Esophagus (tissue), 2 donors: Measurements from ENCODE around the gene TMEM248. TPM values are rescaled to one million over a fixed set of nuclear protein-coding genes. Genes with fewer than 3 reads are reported as not detected.
A peak's percentile ranks its signal among the peaks of the same experiment; 100 is the strongest.
"Not testable (repeated sequence)": the region's sequence is repeated elsewhere in the genome, so short reads cannot be mapped to it uniquely, and the experiment has no call there.

Source experiments
- H3K27ac ChIP-seq, 2 donors: one replicate each; pipeline ENCODE4 v1.5.1; 2013; ENCODE audit warnings: low read depth in 2 of 2, mild to moderate bottlenecking in 2 of 2, inconsistent platforms in 1 of 2, low read length in 1 of 2, moderate library complexity in 1 of 2
- H3K27me3 ChIP-seq, 2 donors: one replicate each; pipeline ENCODE4 v1.6.1; 2013; ENCODE audit warnings: low read length in 2 of 2, control low read depth in 1 of 2, mild to moderate bottlenecking in 1 of 2; ENCODE audit not compliant: insufficient read depth in 2 of 2, control insufficient read depth in 1 of 2
- H3K36me3 ChIP-seq, 2 donors: one replicate each; pipeline ENCODE4 v1.6.1; 2013; ENCODE audit warnings: low read length in 1 of 2; ENCODE audit not compliant: control insufficient read depth in 2 of 2, insufficient read depth in 2 of 2
- H3K4me1 ChIP-seq, 2 donors: one replicate each; pipeline ENCODE4 v1.6.1; 2013; ENCODE audit warnings: low read length in 1 of 2; ENCODE audit not compliant: control insufficient read depth in 2 of 2, insufficient read depth in 2 of 2
- H3K4me3 ChIP-seq, 2 donors: one replicate each; pipeline ENCODE4 v1.5.1; 2013; ENCODE audit warnings: low read length in 2 of 2, mild to moderate bottlenecking in 2 of 2, low read depth in 1 of 2, moderate library complexity in 1 of 2
- H3K9me3 ChIP-seq, 2 donors: one replicate each; pipeline ENCODE4 v1.6.1; 2013; ENCODE audit warnings: mild to moderate bottlenecking in 2 of 2, low read depth in 1 of 2, low read length in 1 of 2, moderate library complexity in 1 of 2; ENCODE audit not compliant: control insufficient read depth in 2 of 2, insufficient read depth in 1 of 2
- WGBS, 2 donors: extraction: QIAGEN DNeasy Blood & Tissue Kit; methylation state at CpG; one replicate each; pipeline ENCODE4 v1.1.7; 2013; 5-methylcytosine and 5-hydroxymethylcytosine counted together
- polyA plus RNA-seq, 2 donors: library from polyadenylated mRNA; stranded (reverse); fragments of 200-250 nt; gene quantifications; one replicate each; pipeline ENCODE4 v1.2.3, GENCODE V29; 2013
- donor health status: healthy with polysubstance abuse.
- donor health status: Bipolar disorder and iron deficiency.

TMEM248 gene, protein sequence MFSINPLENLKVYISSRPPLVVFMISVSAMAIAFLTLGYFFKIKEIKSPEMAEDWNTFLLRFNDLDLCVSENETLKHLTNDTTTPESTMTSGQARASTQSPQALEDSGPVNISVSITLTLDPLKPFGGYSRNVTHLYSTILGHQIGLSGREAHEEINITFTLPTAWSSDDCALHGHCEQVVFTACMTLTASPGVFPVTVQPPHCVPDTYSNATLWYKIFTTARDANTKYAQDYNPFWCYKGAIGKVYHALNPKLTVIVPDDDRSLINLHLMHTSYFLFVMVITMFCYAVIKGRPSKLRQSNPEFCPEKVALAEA
- polyA plus RNA-seq: 10 to 100 TPM; 18.3 to 23.5 TPM

GRCh38 chr7:66920769-66921395 lies at the start of gene TMEM248:
Gene TMEM248 (plus strand): TSS chr7:66921225. CDS start chr7:66941866, 20,641 bp downstream.
- Histone ChIP-seq H3K27ac (peak within 1 kb of the TSS; percentile 87 to 92), H3K9me3 (peaks cover 0 to 2% of the 10 kb centered on the region in 2 donors), H3K4me1 (peaks cover 0 to 3% of the 10 kb centered on the region in 2 donors), H3K4me3 (peak within 1 kb of the TSS; percentile 90 to 98), H3K36me3 (no peaks in the 10 kb centered on the region), H3K27me3 (no peaks in the 10 kb centered on the region)
- 0 to 1% methylated on average over 63 to 67 of the region's 67 CpGs for WGBS, 2 donors

GRCh38 chr7:66873476-66873875 lies 47.5 kb upstream of the TMEM248 start:
- no peaks in the 10 kb centered on the region for H3K4me1 ChIP-seq
- peaks cover 0 to 2% of the 10 kb centered on the region in 2 donors for H3K36me3 ChIP-seq
- no peak overlapping the region for H3K27ac ChIP-seq
- no peak overlapping the region for H3K4me3 ChIP-seq
- H3K9me3 ChIP-seq: no peaks in the 10 kb centered on the region
- no peaks in the 10 kb centered on the region for H3K27me3 ChIP-seq
- WGBS, 2 donors: 78 to 93% methylated on average over 3 of the region's 3 CpGs

DNA sequence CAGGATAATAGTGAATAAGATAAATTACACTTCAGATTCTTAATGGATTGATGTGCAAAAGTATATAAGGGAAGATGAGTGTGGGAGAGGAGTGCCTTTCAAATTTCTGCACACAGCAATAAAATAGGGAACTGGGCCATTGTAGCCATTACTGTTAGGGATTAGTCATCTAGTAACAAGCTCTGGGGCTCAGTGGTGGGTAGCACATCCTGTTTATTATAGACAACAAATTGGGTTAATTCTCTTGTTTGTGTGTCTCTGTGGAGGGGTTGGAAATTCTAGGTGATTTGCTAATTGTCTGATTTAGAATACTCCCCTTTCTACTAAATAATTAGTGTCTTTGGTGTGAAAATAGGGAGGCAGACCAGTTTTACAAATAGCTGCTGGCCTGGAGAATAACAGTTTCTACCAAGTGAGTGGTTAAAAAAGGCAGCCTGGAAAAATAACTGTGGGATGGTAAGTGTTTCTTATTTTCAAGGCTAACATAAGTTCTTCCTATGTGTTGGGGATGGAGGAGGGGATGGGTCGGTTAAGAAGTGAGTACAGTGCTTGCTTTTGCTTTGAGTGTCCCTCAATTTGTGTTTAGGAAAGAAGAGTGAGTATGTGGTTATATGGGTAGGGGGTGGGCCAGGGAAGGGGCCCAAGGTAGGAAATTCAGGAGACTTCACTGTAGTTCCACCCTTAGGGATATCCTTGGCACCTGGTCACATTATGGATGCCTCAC lies 43.3 kb upstream of the TMEM248 start:
- H3K4me1 ChIP-seq: peaks cover 0 to 2% of the 10 kb centered on the region in 2 donors
- H3K27me3 ChIP-seq: no peaks in the 10 kb centered on the region
- no peaks in the 10 kb centered on the region for H3K9me3 ChIP-seq
- H3K27ac ChIP-seq: no peak overlapping the region
- H3K36me3 ChIP-seq: no peaks in the 10 kb centered on the region
- WGBS, 2 donors: 88 to 93% methylated on average over 1 of the region's 1 CpG
- H3K4me3 ChIP-seq: no peak overlapping the region

DNA sequence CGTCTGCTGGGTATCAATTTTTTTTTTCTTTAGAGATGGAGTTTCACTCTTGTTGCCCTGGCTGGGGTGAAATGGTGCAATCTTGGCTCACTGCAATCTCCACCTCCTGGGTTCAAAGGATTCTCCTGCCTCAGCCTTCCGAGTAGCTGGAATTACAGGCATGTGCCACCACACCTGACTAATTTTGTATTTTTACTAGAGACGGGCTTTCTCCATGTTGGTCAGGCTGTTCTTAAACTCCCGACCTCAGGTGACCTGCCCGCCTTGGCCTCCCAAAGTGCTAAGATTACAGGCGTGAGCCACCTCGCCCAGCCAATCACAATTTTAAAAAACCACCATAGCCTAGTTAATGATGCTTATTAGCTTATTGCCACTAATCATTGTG lies 42.7 kb upstream of the TMEM248 start:
- not testable (repeated sequence) for H3K9me3 ChIP-seq, H3K4me1 ChIP-seq, H3K27me3 ChIP-seq, H3K36me3 ChIP-seq, H3K4me3 ChIP-seq, H3K27ac ChIP-seq
- 91 to 93% methylated on average over 7 of the region's 7 CpGs for WGBS, 2 donors

DNA sequence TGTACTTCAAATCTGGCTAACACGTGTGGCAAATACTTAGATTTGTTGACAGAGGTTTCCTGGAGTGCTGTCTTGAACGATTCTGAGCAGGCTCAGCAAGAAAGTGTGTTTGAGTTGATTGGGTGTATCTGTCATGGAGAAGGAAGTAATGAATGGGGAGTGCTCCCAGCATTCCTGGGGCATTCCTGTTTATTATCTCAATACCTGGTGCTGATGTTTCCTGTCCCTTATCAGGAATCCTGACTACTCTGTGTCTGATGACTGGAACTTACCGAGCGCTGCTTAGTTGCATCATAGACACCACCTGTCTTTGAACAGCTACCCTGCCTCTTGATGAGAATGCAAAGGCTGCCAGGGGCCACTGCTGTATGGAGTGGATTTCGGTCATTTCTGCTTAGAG lies 41.0 kb upstream of the TMEM248 start:
- no peak overlapping the region for H3K27ac ChIP-seq
- no peak overlapping the region for H3K4me3 ChIP-seq
- WGBS, 2 donors: 64 to 67% methylated on average over 5 of the region's 5 CpGs
- no peaks in the 10 kb centered on the region for H3K27me3 ChIP-seq
- no peaks in the 10 kb centered on the region for H3K36me3 ChIP-seq
- H3K4me1 ChIP-seq: peaks cover 0 to 2% of the 10 kb centered on the region in 2 donors
- no peaks in the 10 kb centered on the region for H3K9me3 ChIP-seq

DNA sequence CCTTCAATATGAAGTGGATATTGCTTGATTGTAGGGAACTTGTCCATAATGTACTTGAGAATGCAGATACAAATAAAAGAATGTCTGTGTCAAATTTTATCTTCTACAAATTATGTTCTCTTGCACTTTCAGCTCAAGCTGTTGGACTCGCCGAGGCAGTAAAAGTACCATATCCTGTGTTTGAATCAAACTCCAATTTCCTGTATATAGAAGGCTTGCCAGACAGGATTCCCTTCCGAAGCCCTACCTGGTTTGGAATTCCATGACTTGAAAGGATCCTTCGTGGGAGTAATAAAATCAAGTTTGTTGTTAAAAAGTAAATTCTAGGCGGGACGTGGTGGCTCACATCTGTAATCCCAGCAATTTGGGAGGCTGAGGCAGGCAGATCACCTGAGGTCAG lies 40.4 kb upstream of the TMEM248 start:
- 85 to 91% methylated on average over 6 of the region's 6 CpGs for WGBS, 2 donors

GRCh38 chr7:66883716-66884115 lies 37.3 kb upstream of the TMEM248 start:
- Histone ChIP-seq H3K9me3 (no peaks in the 10 kb centered on the region), H3K4me1 (peaks cover 0 to 2% of the 10 kb centered on the region in 2 donors), H3K27ac (no peak overlapping the region), H3K4me3 (no peak overlapping the region), H3K27me3 (no peaks in the 10 kb centered on the region), H3K36me3 (no peaks in the 10 kb centered on the region)
- 85 to 87% methylated on average over 7 of the region's 7 CpGs for WGBS, 2 donors

More for the DNA sequence above, 40.4 kb upstream of the TMEM248 start:
- not testable (repeated sequence) for H3K27me3 ChIP-seq, H3K36me3 ChIP-seq, H3K4me1 ChIP-seq, H3K9me3 ChIP-seq, H3K4me3 ChIP-seq, H3K27ac ChIP-seq

DNA sequence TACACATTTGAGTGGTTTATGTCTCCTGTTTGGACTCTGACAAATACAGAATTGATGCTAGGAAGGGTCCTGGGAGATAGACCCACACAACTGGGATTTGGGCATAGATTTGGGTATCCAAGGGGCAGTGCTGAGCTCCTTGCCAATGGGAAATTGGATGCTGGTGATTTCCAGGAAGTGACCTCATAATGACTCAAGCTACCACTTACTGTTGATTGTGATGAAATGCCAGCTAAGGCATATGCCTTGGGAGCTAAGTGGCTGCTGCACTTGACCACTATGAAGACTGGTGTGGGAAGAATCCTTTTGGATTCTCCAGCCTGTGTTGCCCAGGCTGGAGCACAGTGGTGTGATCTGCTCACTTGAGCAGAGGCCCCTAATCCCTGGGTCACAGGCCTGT lies 36.5 kb upstream of the TMEM248 start:
- H3K27me3 ChIP-seq, H3K4me1 ChIP-seq, H3K9me3 ChIP-seq, H3K36me3 ChIP-seq, H3K27ac ChIP-seq, H3K4me3 ChIP-seq: not testable (repeated sequence)

- no peaks in the 10 kb centered on the region for H3K36me3 ChIP-seq
- no peak overlapping the region for H3K4me3 ChIP-seq
- 80 to 83% methylated on average over 4 of the region's 4 CpGs for WGBS, 2 donors
Observed at GRCh38 chr7:66886152-66886551, 34.9 kb upstream of the TMEM248 start.

More at GRCh38 chr7:66886152-66886551, 34.9 kb upstream of the TMEM248 start:
- H3K4me1 ChIP-seq: no peaks in the 10 kb centered on the region
- H3K27ac ChIP-seq: no peak overlapping the region
- no peaks in the 10 kb centered on the region for H3K9me3 ChIP-seq
- no peaks in the 10 kb centered on the region for H3K27me3 ChIP-seq
